WTC11 (cell line): ENCODE measurements around the gene NOP10.

Source experiments
- GABPB1 ChIP-seq: sonication (generic); formaldehyde crosslinking; IDR thresholded peaks from 2 replicates; pipeline ENCODE4 v1.8.1; 2023; ENCODE audit warnings: mild to moderate bottlenecking, missing genetic modification reagents
- ZBTB21 ChIP-seq: sonication (generic); formaldehyde crosslinking; IDR thresholded peaks from 2 replicates; pipeline ENCODE4 v1.8.1; 2023; ENCODE audit warnings: mild to moderate bottlenecking, missing genetic modification reagents, borderline replicate concordance
- TF ChIP-seq, protein P1 (sequence below): sonication (generic); formaldehyde crosslinking; IDR thresholded peaks from 2 replicates; pipeline ENCODE4 v1.8.0; 2023; ENCODE audit warnings: mild to moderate bottlenecking, missing genetic modification reagents
- TF ChIP-seq, protein P2 (sequence below): sonication (generic); formaldehyde crosslinking; IDR thresholded peaks from 2 replicates; pipeline ENCODE4 v1.8.0; 2022; ENCODE audit warnings: mild to moderate bottlenecking, missing genetic modification reagents
- TF ChIP-seq, protein P3 (sequence below): fragments of 200-600 bp; IDR thresholded peaks from 2 replicates; pipeline ENCODE4 v1.8.0; 2022; ENCODE audit warnings: antibody characterized with exemption

DNA sequence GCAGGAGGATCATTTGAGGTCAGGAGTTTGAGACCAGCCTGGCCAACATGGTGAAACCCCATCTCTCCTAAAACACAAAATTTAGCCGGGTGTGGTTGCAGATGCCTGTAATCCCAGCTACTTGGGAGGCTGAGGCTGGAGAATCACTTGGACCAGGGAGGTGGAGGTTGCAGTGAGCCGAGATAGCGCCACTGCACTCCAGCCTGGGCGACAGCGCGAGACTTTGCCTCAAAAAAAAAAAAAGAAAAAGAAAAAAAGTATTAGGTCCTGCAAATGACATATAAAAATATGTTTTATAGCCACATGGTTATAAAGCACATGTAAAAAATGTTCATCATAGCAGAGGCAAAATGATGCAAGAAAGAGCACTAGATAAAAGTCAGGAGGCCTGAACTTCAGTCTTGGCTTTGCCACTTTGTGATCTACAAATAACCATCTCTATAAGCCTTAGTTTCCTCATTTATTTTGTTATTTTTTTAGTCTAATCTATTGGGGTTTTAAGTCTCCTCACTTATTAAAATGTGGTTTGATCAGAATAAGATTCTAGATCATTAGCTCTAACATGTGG lies 10.3 kb downstream of the NOP10 start:
- TF ChIP-seq, protein P1, sequence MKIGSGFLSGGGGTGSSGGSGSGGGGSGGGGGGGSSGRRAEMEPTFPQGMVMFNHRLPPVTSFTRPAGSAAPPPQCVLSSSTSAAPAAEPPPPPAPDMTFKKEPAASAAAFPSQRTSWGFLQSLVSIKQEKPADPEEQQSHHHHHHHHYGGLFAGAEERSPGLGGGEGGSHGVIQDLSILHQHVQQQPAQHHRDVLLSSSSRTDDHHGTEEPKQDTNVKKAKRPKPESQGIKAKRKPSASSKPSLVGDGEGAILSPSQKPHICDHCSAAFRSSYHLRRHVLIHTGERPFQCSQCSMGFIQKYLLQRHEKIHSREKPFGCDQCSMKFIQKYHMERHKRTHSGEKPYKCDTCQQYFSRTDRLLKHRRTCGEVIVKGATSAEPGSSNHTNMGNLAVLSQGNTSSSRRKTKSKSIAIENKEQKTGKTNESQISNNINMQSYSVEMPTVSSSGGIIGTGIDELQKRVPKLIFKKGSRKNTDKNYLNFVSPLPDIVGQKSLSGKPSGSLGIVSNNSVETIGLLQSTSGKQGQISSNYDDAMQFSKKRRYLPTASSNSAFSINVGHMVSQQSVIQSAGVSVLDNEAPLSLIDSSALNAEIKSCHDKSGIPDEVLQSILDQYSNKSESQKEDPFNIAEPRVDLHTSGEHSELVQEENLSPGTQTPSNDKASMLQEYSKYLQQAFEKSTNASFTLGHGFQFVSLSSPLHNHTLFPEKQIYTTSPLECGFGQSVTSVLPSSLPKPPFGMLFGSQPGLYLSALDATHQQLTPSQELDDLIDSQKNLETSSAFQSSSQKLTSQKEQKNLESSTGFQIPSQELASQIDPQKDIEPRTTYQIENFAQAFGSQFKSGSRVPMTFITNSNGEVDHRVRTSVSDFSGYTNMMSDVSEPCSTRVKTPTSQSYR (CRISPR knock-in tag): no peak
- TF ChIP-seq, protein P2, sequence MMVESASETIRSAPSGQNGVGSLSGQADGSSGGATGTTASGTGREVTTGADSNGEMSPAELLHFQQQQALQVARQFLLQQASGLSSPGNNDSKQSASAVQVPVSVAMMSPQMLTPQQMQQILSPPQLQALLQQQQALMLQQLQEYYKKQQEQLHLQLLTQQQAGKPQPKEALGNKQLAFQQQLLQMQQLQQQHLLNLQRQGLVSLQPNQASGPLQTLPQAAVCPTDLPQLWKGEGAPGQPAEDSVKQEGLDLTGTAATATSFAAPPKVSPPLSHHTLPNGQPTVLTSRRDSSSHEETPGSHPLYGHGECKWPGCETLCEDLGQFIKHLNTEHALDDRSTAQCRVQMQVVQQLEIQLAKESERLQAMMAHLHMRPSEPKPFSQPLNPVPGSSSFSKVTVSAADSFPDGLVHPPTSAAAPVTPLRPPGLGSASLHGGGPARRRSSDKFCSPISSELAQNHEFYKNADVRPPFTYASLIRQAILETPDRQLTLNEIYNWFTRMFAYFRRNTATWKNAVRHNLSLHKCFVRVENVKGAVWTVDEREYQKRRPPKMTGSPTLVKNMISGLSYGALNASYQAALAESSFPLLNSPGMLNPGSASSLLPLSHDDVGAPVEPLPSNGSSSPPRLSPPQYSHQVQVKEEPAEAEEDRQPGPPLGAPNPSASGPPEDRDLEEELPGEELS (CRISPR knock-in tag): no peak
- TF ChIP-seq GABPB1 (CRISPR knock-in tag) (no peak), ZBTB21 (CRISPR knock-in tag) (no peak)
- TF ChIP-seq, protein P3, sequence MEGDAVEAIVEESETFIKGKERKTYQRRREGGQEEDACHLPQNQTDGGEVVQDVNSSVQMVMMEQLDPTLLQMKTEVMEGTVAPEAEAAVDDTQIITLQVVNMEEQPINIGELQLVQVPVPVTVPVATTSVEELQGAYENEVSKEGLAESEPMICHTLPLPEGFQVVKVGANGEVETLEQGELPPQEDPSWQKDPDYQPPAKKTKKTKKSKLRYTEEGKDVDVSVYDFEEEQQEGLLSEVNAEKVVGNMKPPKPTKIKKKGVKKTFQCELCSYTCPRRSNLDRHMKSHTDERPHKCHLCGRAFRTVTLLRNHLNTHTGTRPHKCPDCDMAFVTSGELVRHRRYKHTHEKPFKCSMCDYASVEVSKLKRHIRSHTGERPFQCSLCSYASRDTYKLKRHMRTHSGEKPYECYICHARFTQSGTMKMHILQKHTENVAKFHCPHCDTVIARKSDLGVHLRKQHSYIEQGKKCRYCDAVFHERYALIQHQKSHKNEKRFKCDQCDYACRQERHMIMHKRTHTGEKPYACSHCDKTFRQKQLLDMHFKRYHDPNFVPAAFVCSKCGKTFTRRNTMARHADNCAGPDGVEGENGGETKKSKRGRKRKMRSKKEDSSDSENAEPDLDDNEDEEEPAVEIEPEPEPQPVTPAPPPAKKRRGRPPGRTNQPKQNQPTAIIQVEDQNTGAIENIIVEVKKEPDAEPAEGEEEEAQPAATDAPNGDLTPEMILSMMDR: no peak
